Measurements from ENCODE around the gene SYF2.

SYF2 gene

GRCh38 chr1:25196830-25197229, 35.5 kb downstream of the SYF2 start:
- no peak for DNase-seq
- Histone ChIP-seq H3K27me3 (replicated peaks) (peaks cover 5% of the 10 kb centered on the region), H3K36me3 (replicated peaks) (no peaks in the 10 kb centered on the region), H3K27ac (no peak overlapping the region), H3K4me3 (ENCODE audit: low read depth, low read length) (no peak overlapping the region)
- TF ChIP-seq, protein P1, sequence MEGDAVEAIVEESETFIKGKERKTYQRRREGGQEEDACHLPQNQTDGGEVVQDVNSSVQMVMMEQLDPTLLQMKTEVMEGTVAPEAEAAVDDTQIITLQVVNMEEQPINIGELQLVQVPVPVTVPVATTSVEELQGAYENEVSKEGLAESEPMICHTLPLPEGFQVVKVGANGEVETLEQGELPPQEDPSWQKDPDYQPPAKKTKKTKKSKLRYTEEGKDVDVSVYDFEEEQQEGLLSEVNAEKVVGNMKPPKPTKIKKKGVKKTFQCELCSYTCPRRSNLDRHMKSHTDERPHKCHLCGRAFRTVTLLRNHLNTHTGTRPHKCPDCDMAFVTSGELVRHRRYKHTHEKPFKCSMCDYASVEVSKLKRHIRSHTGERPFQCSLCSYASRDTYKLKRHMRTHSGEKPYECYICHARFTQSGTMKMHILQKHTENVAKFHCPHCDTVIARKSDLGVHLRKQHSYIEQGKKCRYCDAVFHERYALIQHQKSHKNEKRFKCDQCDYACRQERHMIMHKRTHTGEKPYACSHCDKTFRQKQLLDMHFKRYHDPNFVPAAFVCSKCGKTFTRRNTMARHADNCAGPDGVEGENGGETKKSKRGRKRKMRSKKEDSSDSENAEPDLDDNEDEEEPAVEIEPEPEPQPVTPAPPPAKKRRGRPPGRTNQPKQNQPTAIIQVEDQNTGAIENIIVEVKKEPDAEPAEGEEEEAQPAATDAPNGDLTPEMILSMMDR (IDR thresholded peaks at IDR 0.05; ENCODE audit: low read depth, low read length, missing control alignments) = no peak
- in situ Hi-C loops (cut with HindIII; ENCODE audit: low pct_ligation_motif_present, low sequenced_read_pairs) = no loop called here

DNA sequence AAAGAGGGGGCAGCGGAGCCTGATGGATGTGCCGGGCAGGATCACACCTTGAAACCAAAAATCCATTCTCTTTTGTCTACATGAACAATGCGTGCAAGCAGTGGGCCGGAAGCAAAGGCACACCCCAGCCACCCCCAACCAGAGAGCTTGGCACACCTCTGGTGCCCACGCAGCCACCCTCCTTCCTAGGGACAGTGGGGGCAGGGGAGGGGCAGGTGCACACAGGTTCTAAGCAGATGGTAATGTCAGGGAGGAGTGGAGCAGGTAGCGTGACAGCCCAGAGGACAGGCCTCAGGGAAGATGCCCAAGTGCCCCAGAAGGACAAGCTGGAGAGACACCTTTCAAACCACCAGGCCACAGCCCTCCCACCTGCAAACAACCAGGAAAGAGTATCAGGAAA, 36.5 kb downstream of the SYF2 start:
- H3K36me3 ChIP-seq (replicated peaks) = no peaks in the 10 kb centered on the region
- no peak for DNase-seq
- H3K27me3 ChIP-seq (replicated peaks) = peaks cover 5% of the 10 kb centered on the region
- TF ChIP-seq, protein P1 (IDR thresholded peaks at IDR 0.05; ENCODE audit: low read depth, low read length, missing control alignments) = no peak
- H3K4me3 ChIP-seq (ENCODE audit: low read depth, low read length) = no peak overlapping the region
- in situ Hi-C loops (cut with HindIII; ENCODE audit: low pct_ligation_motif_present, low sequenced_read_pairs) = no loop called here
- no peak overlapping the region for H3K27ac ChIP-seq

DNA sequence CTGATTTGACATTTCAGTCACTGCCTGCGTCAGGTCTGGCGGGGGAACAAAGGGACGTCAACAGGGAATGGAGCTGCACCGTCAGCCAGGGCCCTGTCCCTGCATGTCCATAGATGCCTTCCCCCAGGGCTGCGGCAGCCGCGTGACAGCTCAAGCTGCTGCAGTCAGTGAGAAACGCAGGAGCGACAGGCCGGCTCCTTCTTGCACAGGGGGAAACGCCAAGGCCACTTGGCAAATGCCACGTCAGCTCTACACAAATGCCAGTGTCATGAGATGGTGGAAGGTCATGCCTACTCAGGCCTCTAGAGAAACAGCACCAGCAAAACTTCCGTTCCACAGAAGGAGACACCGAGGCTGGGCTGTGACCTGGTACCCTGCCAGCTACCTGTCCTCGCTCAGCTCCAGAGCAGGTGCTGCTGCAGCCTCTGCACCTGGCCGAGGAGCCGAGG, 37.7 kb downstream of the SYF2 start:
- no peak overlapping the region for H3K27ac ChIP-seq
- in situ Hi-C loops (cut with HindIII; ENCODE audit: low pct_ligation_motif_present, low sequenced_read_pairs) = no loop called here
- H3K27me3 ChIP-seq (replicated peaks) = peaks cover 5% of the 10 kb centered on the region
- DNase-seq = no peak
- H3K36me3 ChIP-seq (replicated peaks) = no peaks in the 10 kb centered on the region
- no peak overlapping the region for H3K4me3 ChIP-seq (ENCODE audit: low read depth, low read length)
- TF ChIP-seq, protein P1 (IDR thresholded peaks at IDR 0.05; ENCODE audit: low read depth, low read length, missing control alignments) = no peak

DNA sequence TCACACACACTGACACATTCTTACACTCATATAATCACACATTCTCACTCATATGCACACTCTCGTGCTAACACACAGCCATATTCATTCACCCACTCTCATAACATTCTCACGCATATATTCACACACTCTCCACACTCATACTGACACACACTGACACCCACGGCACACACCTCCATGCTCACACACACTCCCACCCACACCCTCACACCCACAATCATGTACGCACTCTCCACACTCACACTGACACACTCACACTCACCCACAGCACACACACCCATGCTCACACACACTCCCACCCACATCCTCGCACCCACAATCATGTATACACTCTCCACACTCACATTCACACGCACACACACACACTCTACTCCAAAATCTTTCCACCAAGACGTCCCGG, 38.2 kb downstream of the SYF2 start:
- TF ChIP-seq, protein P1 (IDR thresholded peaks at IDR 0.05; ENCODE audit: low read depth, low read length, missing control alignments) = no peak
- peaks cover 5% of the 10 kb centered on the region for H3K27me3 ChIP-seq (replicated peaks)
- no peaks in the 10 kb centered on the region for H3K36me3 ChIP-seq (replicated peaks)
- no peak for DNase-seq
- no peak overlapping the region for H3K27ac ChIP-seq
- in situ Hi-C loops (cut with HindIII; ENCODE audit: low pct_ligation_motif_present, low sequenced_read_pairs) = no loop called here
- no peak overlapping the region for H3K4me3 ChIP-seq (ENCODE audit: low read depth, low read length)

GRCh38 chr1:25193229-25193628, 39.1 kb downstream of the SYF2 start:
- TF ChIP-seq, protein P1 (IDR thresholded peaks at IDR 0.05; ENCODE audit: low read depth, low read length, missing control alignments) = no peak
- Histone ChIP-seq H3K27ac (no peak overlapping the region), H3K27me3 (replicated peaks) (peaks cover 5% of the 10 kb centered on the region), H3K4me3 (ENCODE audit: low read depth, low read length) (no peak overlapping the region), H3K36me3 (replicated peaks) (no peaks in the 10 kb centered on the region)
- in situ Hi-C loops (cut with HindIII; ENCODE audit: low pct_ligation_motif_present, low sequenced_read_pairs) = no loop called here
- DNase-seq = no peak

DNA sequence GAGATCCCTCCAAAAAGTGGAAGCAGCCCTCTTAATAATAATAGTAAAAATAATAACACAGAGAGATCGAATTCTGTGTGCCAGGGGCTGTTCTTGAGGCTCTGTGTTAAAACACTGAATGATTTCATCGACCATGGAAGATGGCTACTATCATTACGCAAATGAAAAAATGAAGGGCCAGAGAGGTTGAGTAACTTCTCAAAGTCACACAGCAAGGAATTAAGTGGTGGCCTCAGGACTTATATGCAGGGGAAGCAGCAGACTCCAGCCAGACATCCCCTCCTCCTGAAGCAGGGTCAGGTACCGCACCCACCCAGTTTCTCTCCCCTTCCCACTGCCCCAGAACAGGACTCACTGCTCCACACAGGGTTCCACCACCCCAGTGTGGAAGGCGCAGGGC, 40.1 kb downstream of the SYF2 start:
- Histone ChIP-seq H3K27me3 (replicated peaks) (peaks cover 5% of the 10 kb centered on the region), H3K4me3 (ENCODE audit: low read depth, low read length) (no peak overlapping the region), H3K36me3 (replicated peaks) (no peaks in the 10 kb centered on the region), H3K27ac (no peak overlapping the region)
- in situ Hi-C loops (cut with HindIII; ENCODE audit: low pct_ligation_motif_present, low sequenced_read_pairs) = no loop called here
- TF ChIP-seq, protein P1 (IDR thresholded peaks at IDR 0.05; ENCODE audit: low read depth, low read length, missing control alignments) = no peak
- DNase-seq = no peak
